ENCODE measurements around the gene GNAL. TPM values are rescaled to one million over a fixed set of nuclear protein-coding genes. Genes with fewer than 3 reads are reported as not detected.

The GNAL gene
- total RNA-seq, 1 donor from 2014 or later = 4.5 TPM

GRCh38 chr18:11818486-11819203, 129.6 kb downstream of the GNAL start:
- Histone ChIP-seq H3K4me3 (ENCODE audit: insufficient read depth, low read depth, low read length) (no peak overlapping the region), H3K27ac (ENCODE audit: low read depth, low read length) (no peak overlapping the region), H3K9ac (ENCODE audit: low read length) (no peak overlapping the region), H3K27me3 (ENCODE audit: insufficient read depth, low read length) (no peaks in the 10 kb centered on the region), H3K36me3 (ENCODE audit: insufficient read depth, low read length) (no peaks in the 10 kb centered on the region), H3K9me3 (ENCODE audit: insufficient read depth, low read depth, low read length) (no peaks in the 10 kb centered on the region), H3K4me2 (ENCODE audit: low read length) (no peak overlapping the region), H2AFZ (ENCODE audit: low read depth, low read length) (no peak overlapping the region), H3K79me2 (ENCODE audit: insufficient read depth, low read length) (no peaks in the 10 kb centered on the region), H3K4me1 (ENCODE audit: insufficient read depth, low read length) (no peaks in the 10 kb centered on the region), H4K20me1 (ENCODE audit: insufficient read depth, low read length) (no peaks in the 10 kb centered on the region)
- Mint-ChIP-seq H3K36me3 (ENCODE audit: low read depth, unreplicated experiment) (peaks cover 2% of the 10 kb centered on the region), H3K4me3 (ENCODE audit: unreplicated experiment) (no peak overlapping the region), H3K9me3 (ENCODE audit: unreplicated experiment) (peaks cover 2% of the 10 kb centered on the region), H3K4me1 (ENCODE audit: low read depth, unreplicated experiment) (peaks cover 3% of the 10 kb centered on the region), H3K27ac (ENCODE audit: unreplicated experiment) (no peak overlapping the region), H3K27me3 (ENCODE audit: low read depth, unreplicated experiment) (no peaks in the 10 kb centered on the region)
- no peak for TF ChIP-seq EZH2 (IDR thresholded peaks at IDR 0.05; ENCODE audit: insufficient read depth, low read length)
- TF ChIP-seq, protein P1, sequence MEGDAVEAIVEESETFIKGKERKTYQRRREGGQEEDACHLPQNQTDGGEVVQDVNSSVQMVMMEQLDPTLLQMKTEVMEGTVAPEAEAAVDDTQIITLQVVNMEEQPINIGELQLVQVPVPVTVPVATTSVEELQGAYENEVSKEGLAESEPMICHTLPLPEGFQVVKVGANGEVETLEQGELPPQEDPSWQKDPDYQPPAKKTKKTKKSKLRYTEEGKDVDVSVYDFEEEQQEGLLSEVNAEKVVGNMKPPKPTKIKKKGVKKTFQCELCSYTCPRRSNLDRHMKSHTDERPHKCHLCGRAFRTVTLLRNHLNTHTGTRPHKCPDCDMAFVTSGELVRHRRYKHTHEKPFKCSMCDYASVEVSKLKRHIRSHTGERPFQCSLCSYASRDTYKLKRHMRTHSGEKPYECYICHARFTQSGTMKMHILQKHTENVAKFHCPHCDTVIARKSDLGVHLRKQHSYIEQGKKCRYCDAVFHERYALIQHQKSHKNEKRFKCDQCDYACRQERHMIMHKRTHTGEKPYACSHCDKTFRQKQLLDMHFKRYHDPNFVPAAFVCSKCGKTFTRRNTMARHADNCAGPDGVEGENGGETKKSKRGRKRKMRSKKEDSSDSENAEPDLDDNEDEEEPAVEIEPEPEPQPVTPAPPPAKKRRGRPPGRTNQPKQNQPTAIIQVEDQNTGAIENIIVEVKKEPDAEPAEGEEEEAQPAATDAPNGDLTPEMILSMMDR (IDR thresholded peaks at IDR 0.05; ENCODE audit: insufficient read depth, low read depth, low read length) = no peak
- DNase-seq (ENCODE audit: low read depth) (no peak), FAIRE-seq (no peak)

DNA sequence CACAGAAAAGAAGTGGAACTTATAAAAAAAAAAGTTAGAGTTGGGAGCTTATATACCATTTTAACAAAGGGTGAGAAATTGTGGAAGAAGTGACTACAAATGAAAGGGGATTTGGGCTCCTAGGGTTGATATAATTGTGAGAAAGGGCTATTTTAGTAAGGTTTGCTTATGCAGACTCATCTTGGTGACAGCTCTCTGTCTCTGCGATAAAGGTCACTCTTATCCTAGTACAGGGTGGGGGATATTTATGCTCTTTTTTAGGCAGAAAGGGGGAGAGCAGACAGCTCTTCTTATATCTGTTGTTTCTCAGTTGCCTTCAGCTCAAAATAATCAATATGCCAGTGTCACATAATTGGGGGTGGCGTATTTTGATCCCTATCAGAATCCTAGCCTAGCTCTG, 130.9 kb downstream of the GNAL start:
- H3K4me2 ChIP-seq (ENCODE audit: low read length) = no peak overlapping the region
- peaks cover 3% of the 10 kb centered on the region for H3K4me1 Mint-ChIP-seq (ENCODE audit: low read depth, unreplicated experiment)
- no peak for FAIRE-seq

More for the DNA sequence above, 130.9 kb downstream of the GNAL start:
- no peak overlapping the region for H3K4me3 ChIP-seq (ENCODE audit: insufficient read depth, low read depth, low read length)
- TF ChIP-seq, protein P1 (IDR thresholded peaks at IDR 0.05; ENCODE audit: insufficient read depth, low read depth, low read length) = no peak
- TF ChIP-seq EZH2 (IDR thresholded peaks at IDR 0.05; ENCODE audit: insufficient read depth, low read length) = no peak
- H3K9me3 ChIP-seq (ENCODE audit: insufficient read depth, low read depth, low read length) = no peaks in the 10 kb centered on the region
- H3K36me3 ChIP-seq (ENCODE audit: insufficient read depth, low read length) = no peaks in the 10 kb centered on the region
- DNase-seq (ENCODE audit: low read depth) = no peak
- no peak overlapping the region for H2AFZ ChIP-seq (ENCODE audit: low read depth, low read length)
- no peak overlapping the region for H3K9ac ChIP-seq (ENCODE audit: low read length)
- no peaks in the 10 kb centered on the region for H3K27me3 ChIP-seq (ENCODE audit: insufficient read depth, low read length)
- Mint-ChIP-seq H3K27me3 (ENCODE audit: low read depth, unreplicated experiment) (no peaks in the 10 kb centered on the region), H3K27ac (ENCODE audit: unreplicated experiment) (no peak overlapping the region), H3K4me3 (ENCODE audit: unreplicated experiment) (no peak overlapping the region), H3K9me3 (ENCODE audit: unreplicated experiment) (peaks cover 2% of the 10 kb centered on the region), H3K36me3 (ENCODE audit: low read depth, unreplicated experiment) (peaks cover 2% of the 10 kb centered on the region)
- H4K20me1 ChIP-seq (ENCODE audit: insufficient read depth, low read length) = no peaks in the 10 kb centered on the region
- H3K79me2 ChIP-seq (ENCODE audit: insufficient read depth, low read length) = no peaks in the 10 kb centered on the region
- H3K4me1 ChIP-seq (ENCODE audit: insufficient read depth, low read length) = no peaks in the 10 kb centered on the region
- H3K27ac ChIP-seq (ENCODE audit: low read depth, low read length) = no peak overlapping the region
